GM15510 (cell line): ENCODE measurements around the gene AHRR.

ENCODE experiments used
- POLR2A ChIP-seq: IDR thresholded peaks from 3 replicates; pipeline ENCODE4 v1.6.1; 2011; ENCODE audit warnings: borderline replicate concordance; ENCODE audit not compliant: insufficient read length; ENCODE audit errors: extremely low read depth

AHRR gene

GRCh38 chr5:313265-313664 is 8.2 kb upstream of the AHRR start:
- TF ChIP-seq POLR2A = no peak

GRCh38 chr5:313806-314376 is 7.6 kb upstream of the AHRR start:
- no peak for TF ChIP-seq POLR2A

GRCh38 chr5:314676-315487 is 6.6 kb upstream of the AHRR start:
- TF ChIP-seq POLR2A = no peak

GRCh38 chr5:315488-316209 is 5.9 kb upstream of the AHRR start:
- no peak for TF ChIP-seq POLR2A

- no peak for TF ChIP-seq POLR2A
These were observed 5.1 kb upstream of the AHRR start for GRCh38 chr5:316210-317085.

- no peak for TF ChIP-seq POLR2A
These were observed 4.3 kb upstream of the AHRR start for GRCh38 chr5:317086-317811.

- no peak for TF ChIP-seq POLR2A
These were observed 3.1 kb upstream of the AHRR start for GRCh38 chr5:318341-318897.

GRCh38 chr5:318931-319601 is 2.4 kb upstream of the AHRR start:
- no peak for TF ChIP-seq POLR2A

GRCh38 chr5:320524-321229 is 837 bp upstream of the AHRR start:
- no peak for TF ChIP-seq POLR2A

GRCh38 chr5:321726-322251 is 275 bp downstream of the AHRR start:
- TF ChIP-seq POLR2A = peak; percentile 35

GRCh38 chr5:322281-322941 is 897 bp downstream of the AHRR start:
- TF ChIP-seq POLR2A = peak; percentile 54
